ENCODE results near the gene EEF1G.

DNA sequence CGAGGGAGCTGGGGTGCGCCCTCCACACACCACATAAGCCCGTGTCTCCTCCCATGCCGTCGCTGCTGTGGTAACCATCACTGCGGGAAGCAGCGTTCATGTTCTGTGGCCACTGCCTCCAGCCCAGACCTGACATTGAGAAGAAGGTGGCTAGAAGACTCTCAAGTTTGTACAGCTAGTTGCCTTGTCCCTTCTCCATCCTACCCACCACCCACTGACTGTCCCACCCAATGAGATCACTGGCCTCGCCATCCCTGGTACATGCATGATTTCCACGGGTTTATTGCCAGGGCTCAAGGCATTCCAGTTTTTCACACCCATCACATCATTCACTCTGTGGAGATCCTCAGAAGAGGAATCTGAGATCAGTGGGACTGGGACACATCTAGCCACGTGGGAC is 60.1 kb downstream of the EEF1G start:
- TF ChIP-seq EZH2 (IDR thresholded peaks at IDR 0.05) (no peak), POLR2AphosphoS5 (IDR thresholded peaks at IDR 0.05; ENCODE audit: borderline replicate concordance, low read depth, low read length) (no peak), FOXP2 (optimal IDR thresholded peaks at IDR 0.05; ENCODE audit: control extremely low read depth, extremely low read length, insufficient read depth) (no peak)

All from SK-N-MC (cell line).